ENCODE results near the gene FZR1.

The FZR1 gene

DNA sequence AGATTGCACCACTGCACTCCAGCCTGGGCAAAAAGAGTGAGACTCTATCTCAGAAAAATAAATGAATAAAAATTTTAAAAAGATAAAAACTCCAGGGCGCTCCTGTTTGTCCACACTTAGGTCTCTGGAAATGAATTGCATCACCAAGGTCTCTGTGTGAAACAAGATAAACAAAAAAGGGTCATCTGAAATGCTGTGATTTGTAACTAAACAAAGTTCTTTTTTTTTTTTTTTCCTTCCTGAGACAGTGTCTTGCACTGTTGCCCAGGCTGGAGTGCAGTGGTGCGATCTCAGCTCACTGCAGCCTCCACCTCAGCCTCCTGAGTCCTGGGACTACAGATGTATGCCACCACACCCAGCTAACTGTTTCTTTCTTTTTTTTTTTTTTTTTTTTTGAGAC is 11.5 kb downstream of the FZR1 start:
- H3K4me2 ChIP-seq (ENCODE audit: low read depth, low read length, poor library complexity, severe bottlenecking): no peak overlapping the region
- no peaks in the 10 kb centered on the region for H3F3A ChIP-seq (ENCODE audit: insufficient read depth)
- H3K27me3 ChIP-seq (ENCODE audit: low read length): no peaks in the 10 kb centered on the region
- TF ChIP-seq, protein P1, sequence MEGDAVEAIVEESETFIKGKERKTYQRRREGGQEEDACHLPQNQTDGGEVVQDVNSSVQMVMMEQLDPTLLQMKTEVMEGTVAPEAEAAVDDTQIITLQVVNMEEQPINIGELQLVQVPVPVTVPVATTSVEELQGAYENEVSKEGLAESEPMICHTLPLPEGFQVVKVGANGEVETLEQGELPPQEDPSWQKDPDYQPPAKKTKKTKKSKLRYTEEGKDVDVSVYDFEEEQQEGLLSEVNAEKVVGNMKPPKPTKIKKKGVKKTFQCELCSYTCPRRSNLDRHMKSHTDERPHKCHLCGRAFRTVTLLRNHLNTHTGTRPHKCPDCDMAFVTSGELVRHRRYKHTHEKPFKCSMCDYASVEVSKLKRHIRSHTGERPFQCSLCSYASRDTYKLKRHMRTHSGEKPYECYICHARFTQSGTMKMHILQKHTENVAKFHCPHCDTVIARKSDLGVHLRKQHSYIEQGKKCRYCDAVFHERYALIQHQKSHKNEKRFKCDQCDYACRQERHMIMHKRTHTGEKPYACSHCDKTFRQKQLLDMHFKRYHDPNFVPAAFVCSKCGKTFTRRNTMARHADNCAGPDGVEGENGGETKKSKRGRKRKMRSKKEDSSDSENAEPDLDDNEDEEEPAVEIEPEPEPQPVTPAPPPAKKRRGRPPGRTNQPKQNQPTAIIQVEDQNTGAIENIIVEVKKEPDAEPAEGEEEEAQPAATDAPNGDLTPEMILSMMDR (IDR thresholded peaks at IDR 0.05; ENCODE audit: insufficient read depth, low read length, poor library complexity, severe bottlenecking): no peak
- TF ChIP-seq EZH2phosphoT487 (conservative IDR thresholded peaks at IDR 0.05; ENCODE audit: low read length): no peak
- no peak overlapping the region for H3K4me3 ChIP-seq (ENCODE audit: insufficient read depth, low read length, poor library complexity, severe bottlenecking)
- no peaks in the 10 kb centered on the region for H3K9me3 ChIP-seq (ENCODE audit: insufficient read depth, low read length)
- H3K9ac ChIP-seq (ENCODE audit: low read length): no peak overlapping the region
- peaks cover 75% of the 10 kb centered on the region for H3K79me2 ChIP-seq (ENCODE audit: insufficient read depth, low read length)
- H3K36me3 ChIP-seq (ENCODE audit: low read length): no peaks in the 10 kb centered on the region
- H2AFZ ChIP-seq (ENCODE audit: low read depth, low read length, severe bottlenecking): no peak overlapping the region
- no peak overlapping the region for H3K27ac ChIP-seq (ENCODE audit: low read depth, low read length)
- no peaks in the 10 kb centered on the region for H3K9me2 ChIP-seq (replicated peaks; ENCODE audit: insufficient read depth, low read length)
- 0 out of 2 replicates have a peak, but pooled peaks cover 5% of the 10 kb centered on the region for H4K20me1 ChIP-seq (ENCODE audit: low read depth, low read length)

DNA sequence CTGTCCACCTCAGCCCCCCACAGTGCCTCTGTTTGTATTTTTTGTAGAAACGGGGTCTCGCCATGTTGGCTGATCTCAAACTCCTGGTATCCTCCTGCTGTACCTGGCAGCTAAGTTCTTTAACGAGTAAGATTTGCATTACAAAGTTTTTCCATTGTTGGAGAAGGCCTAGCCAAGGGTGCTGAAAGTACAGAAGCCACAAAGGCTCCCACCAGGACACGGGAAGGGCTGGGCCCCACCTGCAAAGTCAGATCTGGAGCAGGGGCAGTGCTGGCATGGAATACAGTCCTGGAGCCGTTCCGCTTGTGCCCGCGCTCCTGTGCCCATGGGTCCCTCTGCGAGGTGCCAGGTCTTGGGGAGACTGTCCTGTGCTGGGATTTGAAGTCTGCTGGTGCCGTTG is 12.1 kb downstream of the FZR1 start:
- no peak overlapping the region for H2AFZ ChIP-seq (ENCODE audit: low read depth, low read length, severe bottlenecking)
- no peak overlapping the region for H3K27ac ChIP-seq (ENCODE audit: low read depth, low read length)
- no peaks in the 10 kb centered on the region for H3K9me2 ChIP-seq (replicated peaks; ENCODE audit: insufficient read depth, low read length)
- H3K79me2 ChIP-seq (ENCODE audit: insufficient read depth, low read length): peaks cover 69% of the 10 kb centered on the region
- TF ChIP-seq EZH2phosphoT487 (conservative IDR thresholded peaks at IDR 0.05; ENCODE audit: low read length): no peak
- TF ChIP-seq, protein P1 (IDR thresholded peaks at IDR 0.05; ENCODE audit: insufficient read depth, low read length, poor library complexity, severe bottlenecking): no peak
- H3K9me3 ChIP-seq (ENCODE audit: insufficient read depth, low read length): no peaks in the 10 kb centered on the region
- H3K36me3 ChIP-seq (ENCODE audit: low read length): no peaks in the 10 kb centered on the region
- no peaks in the 10 kb centered on the region for H3F3A ChIP-seq (ENCODE audit: insufficient read depth)
- H4K20me1 ChIP-seq (ENCODE audit: low read depth, low read length): 0 out of 2 replicates have a peak, but pooled peaks cover 5% of the 10 kb centered on the region
- H3K4me2 ChIP-seq (ENCODE audit: low read depth, low read length, poor library complexity, severe bottlenecking): no peak overlapping the region
- H3K9ac ChIP-seq (ENCODE audit: low read length): no peak overlapping the region
- H3K27me3 ChIP-seq (ENCODE audit: low read length): no peaks in the 10 kb centered on the region
- H3K4me3 ChIP-seq (ENCODE audit: insufficient read depth, low read length, poor library complexity, severe bottlenecking): no peak overlapping the region

DNA sequence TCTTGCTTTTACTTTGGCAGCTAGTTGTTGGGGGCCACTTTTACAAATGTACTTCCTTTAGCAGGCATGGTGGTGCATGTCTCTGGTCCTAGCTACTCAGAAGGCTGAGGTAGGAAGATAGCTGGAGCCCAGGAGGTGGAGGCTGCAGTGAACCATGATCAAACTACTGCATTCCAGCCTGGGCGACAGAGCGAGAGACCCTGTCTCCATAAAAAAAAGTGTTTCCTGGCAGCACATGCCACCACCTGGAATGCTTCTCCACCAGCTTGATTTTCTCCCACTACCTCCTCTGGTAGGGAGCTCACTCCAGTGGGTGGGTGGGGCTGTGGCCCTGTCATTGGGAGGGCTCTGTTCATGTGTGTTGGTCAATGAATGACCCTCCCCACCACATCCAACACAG is 12.5 kb downstream of the FZR1 start:
- TF ChIP-seq EZH2phosphoT487 (conservative IDR thresholded peaks at IDR 0.05; ENCODE audit: low read length): no peak
- TF ChIP-seq, protein P1 (IDR thresholded peaks at IDR 0.05; ENCODE audit: insufficient read depth, low read length, poor library complexity, severe bottlenecking): no peak
- H4K20me1 ChIP-seq (ENCODE audit: low read depth, low read length): 0 out of 2 replicates have a peak, but pooled peaks cover 5% of the 10 kb centered on the region
- H3K27ac ChIP-seq (ENCODE audit: low read depth, low read length): no peak overlapping the region
- no peak overlapping the region for H3K4me3 ChIP-seq (ENCODE audit: insufficient read depth, low read length, poor library complexity, severe bottlenecking)
- H3K4me2 ChIP-seq (ENCODE audit: low read depth, low read length, poor library complexity, severe bottlenecking): no peak overlapping the region
- H3F3A ChIP-seq (ENCODE audit: insufficient read depth): no peaks in the 10 kb centered on the region
- H3K36me3 ChIP-seq (ENCODE audit: low read length): no peaks in the 10 kb centered on the region
- H3K27me3 ChIP-seq (ENCODE audit: low read length): no peaks in the 10 kb centered on the region
- H3K9me3 ChIP-seq (ENCODE audit: insufficient read depth, low read length): no peaks in the 10 kb centered on the region
- H2AFZ ChIP-seq (ENCODE audit: low read depth, low read length, severe bottlenecking): no peak overlapping the region
- peaks cover 66% of the 10 kb centered on the region for H3K79me2 ChIP-seq (ENCODE audit: insufficient read depth, low read length)
- H3K9ac ChIP-seq (ENCODE audit: low read length): no peak overlapping the region
- H3K9me2 ChIP-seq (replicated peaks; ENCODE audit: insufficient read depth, low read length): no peaks in the 10 kb centered on the region
